HG03097 (cell line): Measurements from ENCODE around the gene SRSF12.
"Not testable (repeated sequence)": the region's sequence is repeated elsewhere in the genome, so short reads cannot be mapped to it uniquely, and the experiment has no call there.

ENCODE experiments used
- ATAC-seq: cut with Tn5 transposase; IDR thresholded peaks from one replicate; pipeline ENCODE4 v1.9.1; 2021; ENCODE audit not compliant: unreplicated experiment, low FRiP score

Gene SRSF12

DNA sequence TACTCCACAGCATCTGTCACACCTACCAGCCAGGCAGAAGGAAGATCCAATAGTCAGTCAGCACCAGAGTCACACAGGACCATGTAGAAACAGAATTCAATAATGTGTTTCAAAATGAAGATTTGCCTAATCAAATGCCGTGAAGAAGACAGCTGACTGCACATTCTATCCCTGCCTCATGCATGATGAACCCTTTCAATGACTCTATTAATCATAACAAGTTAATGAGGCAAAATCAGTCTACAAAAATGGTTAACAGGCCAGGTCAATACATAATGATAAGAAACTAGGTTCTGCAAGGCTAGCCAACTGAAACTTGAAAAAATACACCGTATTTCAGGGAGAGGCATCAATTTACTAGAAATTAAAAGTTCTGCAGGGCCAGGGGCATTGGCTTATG, 44.0 kb downstream of the SRSF12 start:
- ATAC-seq = no peak

- ATAC-seq = no peak
Observed at GRCh38 chr6:89073014-89073620, 44.8 kb downstream of the SRSF12 start.

GRCh38 chr6:89071036-89071435, 46.8 kb downstream of the SRSF12 start:
- no peak for ATAC-seq

GRCh38 chr6:89069536-89070163, 48.2 kb downstream of the SRSF12 start:
- no peak for ATAC-seq

DNA sequence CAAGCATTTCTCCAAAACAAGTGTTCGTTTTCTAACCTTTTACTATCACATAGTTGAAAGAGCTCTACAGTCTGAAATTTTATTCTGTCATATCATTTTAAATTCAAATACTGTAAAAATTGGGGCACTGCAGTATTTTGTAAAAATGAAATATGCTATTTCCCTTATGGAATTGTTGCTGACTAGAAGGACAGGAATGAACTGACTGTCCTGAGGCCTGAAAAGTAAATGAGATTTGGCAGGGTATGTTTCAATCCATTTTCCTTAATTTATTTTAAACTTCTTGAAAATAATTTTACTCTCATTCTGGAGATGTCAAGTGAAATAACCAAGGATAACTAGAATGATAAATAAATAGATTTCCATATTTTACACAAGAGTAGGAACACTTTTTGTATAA, 49.2 kb downstream of the SRSF12 start:
- no peak for ATAC-seq

DNA sequence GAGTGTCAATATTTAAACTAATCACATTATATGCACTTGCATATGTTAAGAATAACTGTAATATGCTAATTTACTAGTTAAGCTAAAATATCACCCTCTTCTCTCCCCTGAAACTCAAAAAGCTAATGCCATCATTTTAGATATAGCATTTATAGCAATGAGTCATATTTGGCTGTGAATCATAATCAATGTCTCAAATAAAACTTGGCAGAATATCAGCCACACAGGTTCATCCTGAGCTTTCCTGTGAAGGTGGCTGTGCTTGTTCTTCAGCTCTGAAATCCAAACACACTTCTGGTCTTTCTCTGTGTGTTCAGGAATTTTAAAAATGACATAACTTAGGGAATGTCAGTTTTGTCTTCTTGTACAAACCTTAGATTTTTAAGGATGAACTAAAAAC, 50.1 kb downstream of the SRSF12 start:
- ATAC-seq = no peak

GRCh38 chr6:89066940-89067646, 50.8 kb downstream of the SRSF12 start:
- ATAC-seq = no peak

- not testable (repeated sequence) for ATAC-seq
Observed at GRCh38 chr6:89066121-89066520, 51.8 kb downstream of the SRSF12 start.

DNA sequence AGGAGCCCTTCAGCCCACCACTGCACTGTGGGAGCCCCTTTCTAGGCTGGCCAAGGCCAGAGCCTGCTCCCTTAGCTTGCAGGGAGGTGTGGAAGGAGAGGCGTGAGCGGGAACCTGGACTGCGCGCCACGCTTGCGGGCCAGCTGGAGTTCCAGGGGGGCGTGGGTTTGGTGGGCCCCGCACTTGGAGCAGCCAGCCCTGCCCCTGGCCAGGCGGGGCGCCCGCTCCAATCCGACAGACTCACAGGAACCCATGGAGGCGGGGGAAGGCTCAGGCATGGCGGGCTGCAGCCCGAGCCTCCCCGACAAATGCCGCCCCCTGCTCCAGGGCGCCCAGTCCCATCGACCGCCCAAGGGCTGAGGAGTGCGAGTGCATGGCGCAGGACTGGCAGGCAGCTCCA, 52.9 kb downstream of the SRSF12 start:
- not testable (repeated sequence) for ATAC-seq

- no peak for ATAC-seq
Observed at GRCh38 chr6:89063881-89064280, 54.0 kb downstream of the SRSF12 start.

GRCh38 chr6:89059227-89059626, 58.6 kb downstream of the SRSF12 start:
- ATAC-seq = no peak

DNA sequence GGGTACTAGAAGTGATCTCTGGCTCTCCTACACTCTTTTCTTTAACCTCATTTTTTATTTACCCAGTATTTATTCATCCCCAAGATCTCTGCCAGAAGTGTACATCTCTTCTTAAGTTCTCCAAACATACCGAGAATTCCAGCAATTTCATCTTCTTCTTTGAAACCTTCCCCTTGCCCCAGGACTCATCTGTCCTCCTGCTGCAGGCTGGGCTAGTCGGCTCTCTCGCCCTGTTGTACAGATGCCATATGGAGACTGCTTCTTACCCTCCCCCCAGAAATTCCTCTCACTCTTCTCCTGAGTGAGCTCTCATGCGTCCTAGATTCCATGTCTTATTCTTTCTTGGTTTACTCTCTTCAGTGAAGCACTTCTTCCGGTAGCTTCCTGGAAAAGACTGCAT, 59.2 kb downstream of the SRSF12 start:
- ATAC-seq = no peak

GRCh38 chr6:89057759-89058158, 60.1 kb downstream of the SRSF12 start:
- no peak for ATAC-seq

DNA sequence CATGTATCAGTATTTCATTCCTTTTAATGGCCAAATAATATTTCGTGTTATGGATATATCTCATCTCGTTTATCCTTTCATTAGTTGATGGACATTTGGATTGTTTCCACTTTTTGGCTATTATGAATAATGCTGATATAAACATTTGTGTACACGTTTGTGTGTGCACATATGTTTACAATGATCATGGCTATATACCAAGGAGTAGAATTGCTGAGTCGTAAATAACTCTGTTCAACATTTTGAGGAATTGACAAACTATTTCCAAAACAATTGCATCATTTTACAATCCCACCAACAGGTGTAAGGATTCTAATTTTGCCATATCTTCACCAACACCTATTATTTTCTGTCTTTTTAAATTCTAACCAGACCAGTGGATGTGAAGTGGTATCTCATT, 63.7 kb downstream of the SRSF12 start:
- ATAC-seq = no peak

GRCh38 chr6:89051676-89052075, 66.2 kb downstream of the SRSF12 start:
- no peak for ATAC-seq

DNA sequence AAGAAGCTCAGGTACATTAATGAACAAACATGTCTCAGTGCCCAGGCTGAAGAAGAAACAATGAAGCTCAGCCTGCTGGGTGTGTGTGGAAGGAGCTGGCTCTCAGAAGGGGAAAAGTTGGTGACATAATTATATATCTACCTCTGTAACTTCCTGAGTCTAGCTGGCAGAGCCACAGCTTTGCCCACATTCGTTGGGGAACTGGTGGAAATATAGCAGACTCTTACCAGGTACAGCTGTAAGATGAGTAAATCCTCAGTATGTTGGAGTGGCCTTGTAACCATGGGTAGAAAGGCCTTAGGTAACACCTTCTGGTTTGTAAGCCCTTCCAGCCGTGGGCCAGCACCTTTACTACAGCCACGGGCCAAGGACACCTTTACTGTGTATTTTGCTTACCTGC, 67.2 kb downstream of the SRSF12 start:
- no peak for ATAC-seq

DNA sequence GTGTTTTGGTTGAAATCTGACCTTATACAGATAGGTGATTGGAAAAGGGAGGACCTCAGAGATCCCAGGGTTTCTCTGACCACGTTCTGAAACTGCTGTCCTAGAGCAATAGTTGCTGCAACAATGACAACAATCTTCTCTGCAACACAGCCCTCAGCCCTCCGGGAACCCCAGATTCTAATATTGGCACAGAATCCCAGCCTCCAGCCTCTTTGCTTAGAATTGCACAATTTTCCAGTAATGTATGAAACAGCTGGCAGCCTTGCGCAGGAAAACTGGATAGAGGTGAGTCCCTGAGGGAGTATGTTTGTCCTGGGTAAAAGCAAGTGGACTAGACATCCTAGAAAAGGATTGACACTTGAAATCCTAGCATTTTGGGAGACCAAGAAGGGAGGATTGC, 67.7 kb downstream of the SRSF12 start:
- no peak for ATAC-seq

- no peak for ATAC-seq
Observed at GRCh38 chr6:89048985-89049384, 68.9 kb downstream of the SRSF12 start.

DNA sequence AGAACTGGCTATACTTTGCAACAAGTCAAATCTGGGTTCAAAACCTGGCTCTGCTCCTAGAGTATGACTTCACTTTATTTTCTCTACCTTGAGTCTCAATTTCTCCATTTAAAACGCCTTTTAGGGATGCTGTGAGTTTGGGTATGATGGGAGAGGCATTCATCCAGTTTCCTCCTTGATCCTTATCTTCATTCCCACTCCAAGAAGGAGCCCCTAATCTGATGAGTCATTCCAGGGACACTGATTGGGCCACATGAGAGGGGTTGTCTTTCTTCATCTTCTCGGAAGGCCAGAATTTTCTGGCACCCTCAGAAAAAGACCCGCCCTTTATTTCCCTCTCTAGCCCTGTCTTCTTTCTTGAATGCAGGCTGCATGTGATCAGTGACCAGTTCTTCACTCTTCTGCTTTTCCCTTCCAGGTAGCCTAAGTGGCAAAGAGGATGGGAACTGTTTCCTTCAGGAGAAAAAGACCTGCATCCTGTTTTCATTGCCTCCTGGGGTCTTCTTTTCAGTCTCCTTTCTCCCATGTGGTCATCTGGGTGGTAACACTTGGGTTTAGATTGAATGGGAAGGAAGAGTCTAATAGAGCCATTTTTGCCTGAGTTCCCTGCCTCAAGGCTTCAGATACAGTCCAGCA, 69.5 kb downstream of the SRSF12 start:
- no peak for ATAC-seq

DNA sequence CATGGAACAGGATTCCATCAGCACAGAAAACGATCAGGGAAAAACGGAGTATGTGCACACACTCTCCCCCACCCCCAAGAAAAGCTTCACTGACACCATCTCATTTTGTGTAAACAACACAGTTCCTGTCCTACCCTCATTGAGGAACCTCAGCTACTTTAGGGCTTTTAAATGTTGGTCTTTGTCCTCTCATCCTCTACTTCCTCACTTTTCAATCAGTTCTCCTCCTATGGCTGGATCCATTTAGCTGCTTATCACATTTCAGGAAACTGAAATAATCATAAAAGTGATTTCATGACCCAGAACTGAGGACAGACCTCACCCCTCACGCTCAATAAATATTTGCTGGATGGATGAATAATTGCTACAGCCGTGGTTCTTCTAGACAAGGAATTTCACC, 70.4 kb downstream of the SRSF12 start:
- ATAC-seq = no peak
